Coronary artery (tissue), 2 donors: Measurements from ENCODE around the gene MINK1.

Experiments used
- DNase-seq: peaks from one replicate; pipeline ENCODE4 v3.0.0-alpha.2; 2017; ENCODE audit warnings: low spot score
- H3K27ac ChIP-seq, 2 donors: fragments of 200-600 bp; sonication (generic); one replicate each; pipeline ENCODE4 v1.5.1; 2016 to 2019
- H3K4me3 ChIP-seq: fragments of 200-600 bp; sonication (generic); 2 replicates; pipeline ENCODE4 v1.5.1; 2016; ENCODE audit warnings: mild to moderate bottlenecking, moderate library complexity
- CTCF ChIP-seq: fragments of 200-600 bp; sonication (generic); IDR thresholded peaks from one replicate; pipeline ENCODE4 v1.5.1; 2019; ENCODE audit warnings: antibody characterized with exemption

Gene MINK1

GRCh38 chr17:4946312-4946976, 113.3 kb downstream of the MINK1 start:
- DNase-seq: no peak
- peak overlapping the region; percentile 90 to 99 for H3K27ac ChIP-seq
- TF ChIP-seq CTCF: no peak
- H3K4me3 ChIP-seq: peak overlapping the region; percentile 99

- TF ChIP-seq CTCF: no peak
- DNase-seq: no peak
- Histone ChIP-seq H3K4me3 (peak overlapping the region; percentile 99), H3K27ac (peak overlapping the region; percentile 90 to 99)
These were observed 113.9 kb downstream of the MINK1 start for GRCh38 chr17:4947010-4947410.
